K562 (cell line): ENCODE data around the gene IGSF3. TPM values are rescaled to one million over a fixed set of nuclear protein-coding genes. Genes with fewer than 3 reads are reported as not detected.

ENCODE experiments used
- ARID1B ChIP-seq: fragments of 450-650 bp; IDR thresholded peaks from 2 replicates; pipeline ENCODE4 v1.6.1; 2016; ENCODE audit warnings: antibody characterized with exemption, mild to moderate bottlenecking, inconsistent platforms
- ATF4 ChIP-seq: fragments of 450-650 bp; formaldehyde crosslinking; IDR thresholded peaks from 2 replicates; pipeline ENCODE4 v1.4.0; 2022; ENCODE audit warnings: mild to moderate bottlenecking, moderate library complexity
- BRF2 ChIP-seq: IDR thresholded peaks from 3 replicates; pipeline ENCODE4 v1.6.1; 2011; ENCODE audit warnings: borderline replicate concordance, mild to moderate bottlenecking; ENCODE audit not compliant: insufficient read length, insufficient read depth
- CEBPB ChIP-seq: fragments of 450-650 bp; IDR thresholded peaks from 2 replicates; pipeline ENCODE4 v1.6.1; 2016; ENCODE audit warnings: missing genetic modification characterization, missing compliant biosample characterization
- FOXA1 ChIP-seq: fragments of 450-650 bp; IDR thresholded peaks from 2 replicates; pipeline ENCODE4 v1.6.1; 2016; ENCODE audit warnings: mild to moderate bottlenecking, borderline replicate concordance
- FOXP4 ChIP-seq: sonication (generic); formaldehyde crosslinking; IDR thresholded peaks from 2 replicates; pipeline ENCODE4 v1.8.0; 2022; ENCODE audit warnings: mild to moderate bottlenecking, missing genetic modification reagents, borderline replicate concordance
- KLF10 ChIP-seq: fragments of 250-450 bp; sonication (Bioruptor Pico); IDR thresholded peaks from 2 replicates; pipeline ENCODE4 v1.6.1; 2021; ENCODE audit warnings: matching md5 sums
- KLF6 ChIP-seq: fragments of 250-450 bp; sonication (Bioruptor Pico); IDR thresholded peaks from 2 replicates; pipeline ENCODE4 v1.4.0; 2020; ENCODE audit warnings: mild to moderate bottlenecking, moderate library complexity, borderline replicate concordance
- MAX ChIP-seq: sonication (generic); formaldehyde crosslinking; IDR thresholded peaks from 2 replicates; pipeline ENCODE4 v1.9.0; 2022; ENCODE audit warnings: mild to moderate bottlenecking, missing genetic modification reagents
- MTF1 ChIP-seq: fragments of 250-450 bp; sonication (Bioruptor Pico); IDR thresholded peaks from 2 replicates; pipeline ENCODE4 v1.9.0; 2021; ENCODE audit warnings: moderate library complexity, mild to moderate bottlenecking, inconsistent platforms, borderline replicate concordance
- NCOA6 ChIP-seq: fragments of 450-650 bp; IDR thresholded peaks from 2 replicates; pipeline ENCODE4 v1.6.1; 2017; ENCODE audit warnings: mild to moderate bottlenecking
- OTX1 ChIP-seq: fragments of 450-650 bp; formaldehyde crosslinking; IDR thresholded peaks from 2 replicates; pipeline ENCODE4 v1.4.0; 2022; ENCODE audit warnings: mild to moderate bottlenecking
- POLR2G ChIP-seq: fragments of 200-400 bp; formaldehyde crosslinking; IDR thresholded peaks from 2 replicates; pipeline ENCODE4 v1.6.1; 2017; ENCODE audit warnings: low read depth, mild to moderate bottlenecking, antibody characterized with exemption, low read length, moderate library complexity
- TARDBP ChIP-seq: fragments of 450-650 bp; IDR thresholded peaks from 2 replicates; pipeline ENCODE4 v1.6.1; 2016
- TFE3 ChIP-seq: fragments of 450-650 bp; formaldehyde crosslinking; IDR thresholded peaks from 2 replicates; pipeline ENCODE4 v1.4.0; 2020; ENCODE audit warnings: mild to moderate bottlenecking, mixed read lengths
- ZBTB17 ChIP-seq: fragments of 450-650 bp; formaldehyde crosslinking; IDR thresholded peaks from 2 replicates; pipeline ENCODE4 v1.4.0; 2020; ENCODE audit warnings: mild to moderate bottlenecking
- ZBTB34 ChIP-seq: fragments of 250-450 bp; sonication (Bioruptor Pico); IDR thresholded peaks from 2 replicates; pipeline ENCODE4 v1.8.0; 2021; ENCODE audit warnings: mild to moderate bottlenecking, moderate library complexity
- ZKSCAN1 ChIP-seq: fragments of 150-350 bp; IDR thresholded peaks from 2 replicates; pipeline ENCODE4 v1.6.1; 2016; ENCODE audit warnings: low read depth, low read length
- ZKSCAN3 ChIP-seq: fragments of 250-450 bp; sonication (Bioruptor Pico); IDR thresholded peaks from 2 replicates; pipeline ENCODE4 v1.4.0; 2020
- ZNF263 ChIP-seq: sonication (generic); formaldehyde crosslinking; IDR thresholded peaks from 2 replicates; pipeline ENCODE4 v1.8.0; 2022; ENCODE audit warnings: mild to moderate bottlenecking, missing genetic modification reagents, borderline replicate concordance
- ZNF695 ChIP-seq: fragments of 450-650 bp; formaldehyde crosslinking; IDR thresholded peaks from 2 replicates; pipeline ENCODE4 v1.4.0; 2020; ENCODE audit warnings: mild to moderate bottlenecking, moderate library complexity
- ZNF75A ChIP-seq: fragments of 450-650 bp; formaldehyde crosslinking; IDR thresholded peaks from 2 replicates; pipeline ENCODE4 v1.4.0; 2020; ENCODE audit warnings: mild to moderate bottlenecking
- ZNF785 ChIP-seq: fragments of 250-450 bp; sonication (Bioruptor Pico); IDR thresholded peaks from 2 replicates; pipeline ENCODE4 v1.4.0; 2020; ENCODE audit warnings: mild to moderate bottlenecking
- polyA plus RNA-seq, 8 experiments: library from polyadenylated mRNA; depleted of rRNA in 4 of 8; stranded (reverse) in 5 of 8; unstranded in 3 of 8; fragments of >200 nt; fragmentation: Nextera tagmentation in 2 of 8; fragmentation: Illumina TruSeq in 1 of 8; extraction: Ambion mirVana in 2 of 8; extraction: Trizol in 1 of 8; gene quantifications; 2 replicates each; pipeline versions ENCODE4 v1.2.1 to v1.2.3, GENCODE V29; 2011 to 2014; ENCODE audit warnings: inconsistent platforms in 1 of 8, missing spikeins in 1 of 8
- total RNA-seq, 7 experiments: library from RNA; depleted of rRNA in 6 of 7; stranded (reverse); fragments of >200 nt in 6 of 7; fragmentation: Illumina TruSeq in 2 of 7; extraction: Trizol in 2 of 7; gene quantifications; 2 replicates each; pipeline versions ENCODE4 v1.2.1 to v1.2.3, GENCODE V29; 2011 to 2021; ENCODE audit warnings: low replicate concordance in 1 of 7

Gene IGSF3
- total and polyA plus RNA-seq, 9 of the 15 experiments (the other 6 are each of a cell fraction or from before 2014, with no cell fraction given), result 1.1 to 15.0 (median 8.3) TPM

- no peak for TF ChIP-seq ZNF75A (CRISPR knock-in tag)
- no peak for TF ChIP-seq TFE3
- TF ChIP-seq KLF6, result peak; percentile 22; the same call in 1 of the 2 replicates
- TF ChIP-seq MAX (CRISPR knock-in tag), result no peak
- TF ChIP-seq ZBTB34, result no peak
- no peak for TF ChIP-seq FOXA1
- no peak for TF ChIP-seq POLR2G
- no peak for TF ChIP-seq ZKSCAN3 (CRISPR knock-in tag)
- TF ChIP-seq ZKSCAN1, result no peak
- no peak for TF ChIP-seq MTF1 (CRISPR knock-in tag)
- TF ChIP-seq CEBPB (tag), result no peak
- TF ChIP-seq OTX1, result no peak
- TF ChIP-seq NCOA6, result no peak
- no peak for TF ChIP-seq BRF2
- TF ChIP-seq ZNF695, result no peak
- TF ChIP-seq FOXP4 (CRISPR knock-in tag), result no peak
- peak; percentile 25; the same call in 1 of the 2 replicates for TF ChIP-seq ARID1B
- TF ChIP-seq KLF10 (CRISPR knock-in tag), result no peak
- TF ChIP-seq ZBTB17 (CRISPR knock-in tag), result peak; percentile 73
- no peak for TF ChIP-seq TARDBP
- no peak for TF ChIP-seq ATF4
- no peak for TF ChIP-seq ZNF785 (CRISPR knock-in tag)
- TF ChIP-seq ZNF263 (CRISPR knock-in tag), result no peak
Measured at GRCh38 chr1:116682641-116683221, 15.2 kb upstream of the IGSF3 start (continued).
